Colonic mucosa (tissue), 4 donors: Measurements from ENCODE around the gene TMCC1. TPM values are rescaled to one million over a fixed set of nuclear protein-coding genes. Genes with fewer than 3 reads are reported as not detected.
A peak's percentile ranks its signal among the peaks of the same experiment; 100 is the strongest.

Experiments used
- DNase-seq: peaks from one replicate; pipeline ENCODE4 v3.0.0-alpha.2; 2020
- H3K27ac ChIP-seq: fragments of 200-600 bp; one replicate; pipeline ENCODE4 v1.8.0; 2021
- H3K27me3 ChIP-seq: fragments of 200-600 bp; one replicate; pipeline ENCODE4 v1.8.0; 2021
- H3K36me3 ChIP-seq: fragments of 200-600 bp; one replicate; pipeline ENCODE4 v1.8.0; 2021
- H3K4me1 ChIP-seq: fragments of 200-600 bp; one replicate; pipeline ENCODE4 v1.8.0; 2021; ENCODE audit warnings: mild to moderate bottlenecking
- H3K4me3 ChIP-seq: fragments of 200-600 bp; one replicate; pipeline ENCODE4 v1.8.0; 2021
- H3K9ac ChIP-seq, 2 donors: one replicate each; pipeline ENCODE4 v1.7.0; 2013; ENCODE audit warnings: control low read depth in 2 of 2, low read depth in 2 of 2, low read length in 2 of 2
- H3K9me3 ChIP-seq: fragments of 200-600 bp; one replicate; pipeline ENCODE4 v1.8.0; 2021
- CTCF ChIP-seq: fragments of 200-600 bp; IDR thresholded peaks from one replicate; pipeline ENCODE4 v1.8.0; 2022; ENCODE audit warnings: antibody characterized with exemption, mild to moderate bottlenecking
- intact Hi-C: fragments of 100-400 bp; cut with DNase I; formaldehyde crosslinking; loops from one replicate; pipeline ENCODE4 v1.14.1; 2022
- total RNA-seq, 2 donors: library from RNA; stranded (reverse); fragmentation: NEBNext Ultra II Directional in 1 of 2; extraction: Animal tissue kit (Norgen Biotek cat#: 25700) in 1 of 2; gene quantifications; one replicate each; pipeline ENCODE4 v1.2.1, GENCODE V29; 2021
- donor health status: healthy.
- donor health status: DM: no; HTN: no; CAD: no.
- donor health status: DM: no; HTN: no; CAD: no.

TMCC1 gene
- total RNA-seq, 2 donors from 2014 or later, result 23.2 to 32.8 TPM

GRCh38 chr3:129632556-129632955, 261.0 kb downstream of the TMCC1 start:
- H3K27ac ChIP-seq, result no peak overlapping the region
- intact Hi-C loops, result no loop called here

GRCh38 chr3:129632056-129632455, 261.5 kb downstream of the TMCC1 start:
- no peak for DNase-seq
- Histone ChIP-seq H3K9ac (no peak overlapping the region), H3K27me3 (no peaks in the 10 kb centered on the region), H3K36me3 (no peaks in the 10 kb centered on the region), H3K9me3 (no peaks in the 10 kb centered on the region), H3K27ac (no peak overlapping the region), H3K4me1 (no peaks in the 10 kb centered on the region), H3K4me3 (no peak overlapping the region)
- intact Hi-C loops, result no loop called here
- TF ChIP-seq CTCF, result no peak

More at GRCh38 chr3:129632556-129632955, 261.0 kb downstream of the TMCC1 start:
- Histone ChIP-seq H3K36me3 (no peaks in the 10 kb centered on the region), H3K9ac (no peak overlapping the region), H3K4me1 (no peaks in the 10 kb centered on the region), H3K9me3 (no peaks in the 10 kb centered on the region), H3K4me3 (no peak overlapping the region), H3K27me3 (no peaks in the 10 kb centered on the region)
- TF ChIP-seq CTCF, result no peak
- DNase-seq, result no peak

- H3K36me3 ChIP-seq, result no peaks in the 10 kb centered on the region
- peaks cover 16% of the 10 kb centered on the region for H3K4me1 ChIP-seq
- intact Hi-C loops, result loop anchor here (2.0 to 5.0 kb wide), 2 partner anchors 198 to 302 kb away; no protein-coding TSS in a partner anchor
- TF ChIP-seq CTCF, result no peak
- no peak overlapping the region for H3K9ac ChIP-seq
- no peaks in the 10 kb centered on the region for H3K9me3 ChIP-seq
- no peak overlapping the region for H3K27ac ChIP-seq
- DNase-seq, result no peak
- no peaks in the 10 kb centered on the region for H3K27me3 ChIP-seq
- H3K4me3 ChIP-seq, result no peak overlapping the region
Measured at GRCh38 chr3:129629011-129629410, 264.5 kb downstream of the TMCC1 start.

- Histone ChIP-seq H3K27me3 (no peaks in the 10 kb centered on the region), H3K36me3 (no peaks in the 10 kb centered on the region), H3K4me1 (peaks cover 20% of the 10 kb centered on the region), H3K9ac (peak overlapping the region in 1 of 2 donors; percentile 91), H3K4me3 (peak overlapping the region; percentile 50), H3K9me3 (no peaks in the 10 kb centered on the region), H3K27ac (peak overlapping the region; percentile 99)
- intact Hi-C loops, result loop anchor here (2.0 to 5.0 kb wide), 2 partner anchors 199 to 303 kb away; no protein-coding TSS in a partner anchor
- TF ChIP-seq CTCF, result peak; percentile 3
- no peak for DNase-seq
Measured at GRCh38 chr3:129628169-129628522, 265.4 kb downstream of the TMCC1 start.

GRCh38 chr3:129627350-129628168, 266.0 kb downstream of the TMCC1 start:
- TF ChIP-seq CTCF, result peak; percentile 64
- Histone ChIP-seq H3K4me3 (peak overlapping the region; percentile 50), H3K27ac (peak overlapping the region; percentile 99), H3K9ac (peak overlapping the region; percentile 91 to 97), H3K4me1 (peaks cover 20% of the 10 kb centered on the region), H3K36me3 (no peaks in the 10 kb centered on the region), H3K9me3 (no peaks in the 10 kb centered on the region), H3K27me3 (no peaks in the 10 kb centered on the region)
- intact Hi-C loops, result loop anchor here (2.0 to 5.0 kb wide), 2 partner anchors 200 to 303 kb away; no protein-coding TSS in a partner anchor
- DNase-seq, result peak; percentile 76
